ENCODE results near the gene COL4A6.

The COL4A6 gene

DNA sequence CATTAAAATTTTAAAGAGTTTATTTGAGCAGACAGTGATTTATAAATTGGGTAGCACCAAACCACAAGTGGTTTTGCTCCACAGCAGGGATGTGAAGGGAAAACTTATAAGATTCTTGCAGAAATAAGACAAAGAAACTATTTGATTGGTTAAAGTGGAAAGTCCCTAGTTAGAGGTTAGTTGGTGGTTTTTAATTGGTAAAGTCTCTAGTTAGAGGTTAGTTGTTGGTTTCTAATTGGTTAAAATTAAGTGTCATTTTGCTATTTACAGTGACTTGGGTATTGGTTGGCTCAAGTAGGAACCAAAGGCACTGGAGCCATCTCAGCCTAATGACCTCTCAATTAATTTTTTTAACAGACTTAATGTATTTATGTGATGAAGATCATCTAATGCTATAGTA, 323.7 kb downstream of the COL4A6 start:
- in situ Hi-C loops (cut with MboI; ENCODE audit: low sequenced_read_pairs): no loop called here

All from HL-60/S4 treated with retinoic acid at 250 ng/mL for 4 days and 3 days (cell line).